Bronchial epithelial cell (primary cell): Measurements from ENCODE around the gene POR. TPM values are rescaled to one million over a fixed set of nuclear protein-coding genes. Genes with fewer than 3 reads are reported as not detected.

ENCODE experiments used
- DNase-seq: peaks from one replicate; pipeline ENCODE4 v3.0.0-alpha.2; 2010; ENCODE audit warnings: low read depth
- FAIRE-seq: peaks from 2 replicates; lab custom pipeline; 2011; peaks lifted over from hg19 to GRCh38; lab: Jason Lieb, UNC
- H3K27me3 ChIP-seq: 2 replicates; pipeline ENCODE4 v1.5.1; 2011; ENCODE audit warnings: low read length; ENCODE audit not compliant: control insufficient read depth, insufficient read depth
- H3K36me3 ChIP-seq: 2 replicates; pipeline ENCODE4 v1.5.1; 2011; ENCODE audit warnings: low read length; ENCODE audit not compliant: control insufficient read depth, insufficient read depth
- H3K4me3 ChIP-seq: 2 replicates; pipeline ENCODE4 v1.5.1; 2011; ENCODE audit warnings: mild to moderate bottlenecking, low read depth, low read length, control low read depth
- total RNA-seq: library from RNA; depleted of rRNA; stranded (reverse); fragments of >200 nt; gene quantifications from 2 replicates; pipeline ENCODE4 v1.2.1, GENCODE V29; 2014
- TF ChIP-seq, protein P1 (sequence below): IDR thresholded peaks from 2 replicates; pipeline ENCODE4 v1.5.1; 2011; ENCODE audit warnings: mild to moderate bottlenecking, moderate library complexity, low read length, control low read depth, inconsistent platforms; ENCODE audit not compliant: insufficient read depth, severe bottlenecking

Gene POR
- total RNA-seq, 1 donor from 2014 or later: 75.0 TPM

- no peak overlapping the region for H3K4me3 ChIP-seq
- FAIRE-seq (no peak), DNase-seq (no peak)
- TF ChIP-seq, protein P1, sequence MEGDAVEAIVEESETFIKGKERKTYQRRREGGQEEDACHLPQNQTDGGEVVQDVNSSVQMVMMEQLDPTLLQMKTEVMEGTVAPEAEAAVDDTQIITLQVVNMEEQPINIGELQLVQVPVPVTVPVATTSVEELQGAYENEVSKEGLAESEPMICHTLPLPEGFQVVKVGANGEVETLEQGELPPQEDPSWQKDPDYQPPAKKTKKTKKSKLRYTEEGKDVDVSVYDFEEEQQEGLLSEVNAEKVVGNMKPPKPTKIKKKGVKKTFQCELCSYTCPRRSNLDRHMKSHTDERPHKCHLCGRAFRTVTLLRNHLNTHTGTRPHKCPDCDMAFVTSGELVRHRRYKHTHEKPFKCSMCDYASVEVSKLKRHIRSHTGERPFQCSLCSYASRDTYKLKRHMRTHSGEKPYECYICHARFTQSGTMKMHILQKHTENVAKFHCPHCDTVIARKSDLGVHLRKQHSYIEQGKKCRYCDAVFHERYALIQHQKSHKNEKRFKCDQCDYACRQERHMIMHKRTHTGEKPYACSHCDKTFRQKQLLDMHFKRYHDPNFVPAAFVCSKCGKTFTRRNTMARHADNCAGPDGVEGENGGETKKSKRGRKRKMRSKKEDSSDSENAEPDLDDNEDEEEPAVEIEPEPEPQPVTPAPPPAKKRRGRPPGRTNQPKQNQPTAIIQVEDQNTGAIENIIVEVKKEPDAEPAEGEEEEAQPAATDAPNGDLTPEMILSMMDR: no peak
- H3K36me3 ChIP-seq: peaks cover 9% of the 10 kb centered on the region
- H3K27me3 ChIP-seq: no peaks in the 10 kb centered on the region
Measured at GRCh38 chr7:75989500-75990388, 74.8 kb downstream of the POR start.

GRCh38 chr7:75991531-75992082, 76.7 kb downstream of the POR start:
- DNase-seq: no peak
- Histone ChIP-seq H3K27me3 (no peaks in the 10 kb centered on the region), H3K4me3 (no peak overlapping the region), H3K36me3 (no peaks in the 10 kb centered on the region)
- FAIRE-seq: no peak
- TF ChIP-seq, protein P1: no peak

DNA sequence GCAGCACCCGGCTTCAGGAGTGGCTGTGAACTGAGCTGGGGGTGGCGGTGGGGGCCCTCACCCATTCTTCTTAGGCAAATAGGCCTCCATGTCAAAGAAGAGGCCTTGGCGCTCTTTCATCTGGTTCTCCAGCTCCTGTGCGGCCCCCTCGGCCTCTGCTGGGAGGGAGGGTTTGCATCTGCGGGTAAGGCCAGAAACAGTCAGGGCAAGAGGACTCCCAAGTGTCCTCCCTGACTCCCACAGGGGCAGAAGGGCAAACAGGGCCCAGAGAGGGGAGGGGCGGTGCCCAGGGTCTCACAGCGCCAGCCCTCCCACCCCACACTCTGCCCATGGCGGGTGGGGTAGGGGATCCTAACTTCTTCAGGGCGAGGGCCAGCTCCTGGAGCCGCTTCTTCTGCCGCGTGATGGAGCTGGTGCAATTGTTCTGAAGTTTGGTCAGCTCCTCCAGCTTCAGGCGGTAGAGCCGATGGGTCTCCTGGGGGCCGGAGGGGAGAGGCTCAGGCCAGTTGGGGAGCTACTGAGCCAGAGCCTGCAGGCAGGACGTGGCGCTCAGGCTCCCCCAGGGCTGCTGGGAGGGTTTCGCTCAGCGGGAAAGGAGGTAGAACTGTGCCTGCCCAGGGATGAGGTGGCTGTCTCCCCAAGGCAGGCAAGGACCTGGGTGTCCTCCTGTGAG, 77.3 kb downstream of the POR start:
- Histone ChIP-seq H3K27me3 (no peaks in the 10 kb centered on the region), H3K4me3 (no peak overlapping the region), H3K36me3 (no peaks in the 10 kb centered on the region)
- TF ChIP-seq, protein P1: no peak
- no peak for FAIRE-seq
- no peak for DNase-seq

DNA sequence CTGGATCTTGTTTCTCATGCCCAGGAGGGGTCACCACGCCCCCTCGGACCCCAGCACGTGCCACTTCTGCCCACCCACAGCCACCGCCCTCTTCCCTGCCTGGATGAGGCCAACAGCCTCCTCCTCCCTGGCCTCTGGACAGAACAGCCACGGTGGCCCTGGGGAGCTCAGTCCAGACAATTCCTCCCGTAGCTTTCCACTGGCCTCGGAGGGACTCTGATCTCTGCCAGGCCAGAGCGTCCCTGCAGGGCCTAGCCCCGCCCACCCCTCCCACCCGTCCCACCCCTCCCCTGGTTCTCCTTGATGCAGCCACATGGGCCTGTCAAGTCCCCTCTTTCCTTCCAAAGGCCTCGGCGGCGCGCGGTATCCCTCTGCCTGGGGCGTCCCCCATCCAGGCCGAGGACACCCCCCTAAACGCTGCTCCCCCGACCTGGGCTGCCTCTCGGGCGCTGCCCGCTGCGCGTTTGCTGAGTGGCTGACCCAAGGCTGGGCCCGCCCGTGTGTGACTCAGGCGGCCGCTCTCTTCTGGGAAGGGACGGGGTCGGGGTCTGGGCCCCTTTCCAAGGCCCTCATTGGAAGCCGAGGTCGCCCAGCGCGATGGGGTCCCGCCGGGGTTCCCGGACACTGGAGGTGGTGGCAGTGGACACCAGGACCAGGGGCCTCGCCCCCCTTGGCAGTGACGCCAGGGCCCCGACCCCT, 78.9 kb downstream of the POR start:
- FAIRE-seq (no peak), DNase-seq (peak; percentile 10)
- H3K27me3 ChIP-seq: no peaks in the 10 kb centered on the region
- peak overlapping the region; percentile 88 for H3K4me3 ChIP-seq
- TF ChIP-seq, protein P1: no peak
- H3K36me3 ChIP-seq: peaks cover 2% of the 10 kb centered on the region

- DNase-seq: peak; percentile 72
- peak within 1 kb of the TSS; percentile 88 for H3K4me3 ChIP-seq
- TF ChIP-seq, protein P1: peak; percentile 4
- peaks cover 2% of the 10 kb centered on the region for H3K36me3 ChIP-seq
- no peak for FAIRE-seq
- no peaks in the 10 kb centered on the region for H3K27me3 ChIP-seq
Measured at GRCh38 chr7:75994388-75995051, 79.6 kb downstream of the POR start, which contains the start of gene TMEM120A. Gene TMEM120A, minus strand, starts transcription at chr7:75994595. Its CDS starts 25 bp downstream, at chr7:75994570.
